AG10803 (cell line): ENCODE results near the gene SMCO2.

Source experiments
- DNase-seq: peaks from one replicate; pipeline ENCODE4 v3.0.0; 2010; ENCODE audit warnings: low read depth
- H3K4me3 ChIP-seq: 2 replicates; pipeline ENCODE4 v1.5.1; 2011; ENCODE audit warnings: mild to moderate bottlenecking, low read length, control low read depth
- CTCF ChIP-seq: conservative IDR thresholded peaks from 2 replicates; pipeline ENCODE4 v1.5.1; 2011; ENCODE audit warnings: mild to moderate bottlenecking, low read length, control low read depth, inconsistent platforms

The SMCO2 gene

GRCh38 chr12:27549236-27549800 lies 102.8 kb downstream of the SMCO2 start:
- H3K4me3 ChIP-seq: peak overlapping the region; percentile 44
- DNase-seq: peak; percentile 92
- no peak for TF ChIP-seq CTCF

GRCh38 chr12:27549801-27550652 lies 103.5 kb downstream of the SMCO2 start:
- TF ChIP-seq CTCF: no peak
- H3K4me3 ChIP-seq: peak overlapping the region; percentile 44
- DNase-seq: peak; percentile 99

GRCh38 chr12:27550653-27550975 lies 104.1 kb downstream of the SMCO2 start:
- peak; percentile 56 for DNase-seq
- no peak for TF ChIP-seq CTCF
- H3K4me3 ChIP-seq: no peak overlapping the region

- no peak for TF ChIP-seq CTCF
- H3K4me3 ChIP-seq: no peak overlapping the region
- no peak for DNase-seq
These were observed 104.8 kb downstream of the SMCO2 start for GRCh38 chr12:27551172-27551840.
